ENCODE results near the gene PCNX1.
"Not testable (repeated sequence)": the region's sequence is repeated elsewhere in the genome, so short reads cannot be mapped to it uniquely, and the experiment has no call there.

The PCNX1 gene

DNA sequence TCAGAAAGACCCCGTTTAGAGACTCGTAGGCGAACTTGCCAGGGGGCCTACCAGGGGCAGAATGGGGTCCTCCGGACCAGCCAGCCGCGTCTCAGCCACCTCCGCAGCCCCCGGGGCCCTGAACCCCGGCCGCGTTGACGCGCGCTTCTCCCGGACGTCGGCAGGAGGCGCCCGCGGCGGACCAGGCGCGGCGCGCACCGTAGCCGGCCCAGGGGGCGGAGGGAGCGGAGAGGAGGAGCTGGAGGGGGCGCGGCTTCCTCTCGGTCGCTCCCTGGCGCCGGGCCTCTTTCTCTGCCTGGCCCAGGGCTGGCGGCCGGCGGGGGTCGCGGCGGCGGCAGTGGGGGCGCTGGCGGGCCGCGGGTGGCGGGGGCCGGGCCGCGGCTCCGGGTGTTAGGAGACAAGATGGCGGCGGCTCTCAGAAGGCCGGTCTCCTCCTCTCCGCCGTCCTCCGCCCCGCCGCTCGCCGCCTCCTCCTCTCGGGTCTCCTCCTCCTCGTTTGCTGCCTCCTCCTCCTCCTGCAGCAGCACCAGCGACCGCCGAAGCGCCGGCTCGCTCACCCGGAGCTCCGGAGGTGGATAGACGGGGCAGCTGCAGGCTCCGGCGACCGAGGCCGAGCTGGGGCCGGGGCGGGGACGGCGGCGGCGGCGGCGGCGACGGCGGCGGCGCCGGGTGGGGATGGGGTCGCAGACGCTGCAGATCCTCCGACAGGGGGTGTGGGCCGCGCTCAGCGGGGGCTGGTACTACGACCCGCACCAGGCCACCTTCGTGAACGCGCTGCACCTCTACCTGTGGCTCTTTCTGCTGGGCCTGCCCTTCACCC lies at the start of gene PCNX1:
TSS of gene PCNX1 (plus strand) at position 284 of the 820 bp plus-strand sequence. CDS start at position 676, 392 bp downstream.
- peak; percentile 76 to 82 for DNase-seq (ENCODE audit: low read depth in 2 of 2)

DNA sequence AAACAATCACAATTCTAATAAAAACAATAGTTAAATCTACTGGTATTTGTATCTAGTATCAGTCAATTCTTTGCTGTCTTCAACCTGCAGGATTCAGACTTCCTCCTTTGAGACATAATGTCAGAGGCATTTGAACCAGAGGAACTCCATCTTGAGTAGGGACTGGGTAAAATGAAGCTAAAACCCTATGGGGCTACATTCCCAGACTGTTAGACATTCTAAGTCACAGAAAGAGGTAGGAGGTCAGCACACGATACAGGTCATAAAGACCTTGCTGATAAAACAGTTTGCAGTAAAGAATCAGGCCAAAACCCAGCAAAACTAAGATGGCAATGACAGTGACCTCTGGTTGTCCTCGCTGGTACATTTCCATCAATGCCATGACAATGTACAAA lies 49.8 kb upstream of the PCNX1 start:
- no peak for DNase-seq (ENCODE audit: low read depth in 2 of 2)

DNA sequence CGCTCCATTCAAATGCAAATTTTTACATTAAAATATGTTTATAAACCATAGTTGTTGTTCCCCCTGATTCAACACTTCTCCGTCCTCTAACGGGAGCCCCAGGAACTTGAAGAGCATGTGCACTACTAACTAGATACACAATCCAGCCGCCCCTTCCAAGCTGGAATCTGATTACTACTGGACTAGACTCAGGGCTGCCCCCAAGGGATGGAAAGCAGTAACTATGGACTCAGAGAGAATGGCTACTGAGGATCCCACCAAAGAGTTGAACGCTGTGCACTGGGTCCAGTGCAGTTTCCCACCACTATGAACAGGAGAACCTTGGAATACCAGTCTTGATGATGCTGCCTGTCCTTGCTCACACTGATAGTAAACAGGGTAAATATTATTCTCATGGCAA lies 48.6 kb upstream of the PCNX1 start:
- no peak for DNase-seq (ENCODE audit: low read depth in 2 of 2)

DNA sequence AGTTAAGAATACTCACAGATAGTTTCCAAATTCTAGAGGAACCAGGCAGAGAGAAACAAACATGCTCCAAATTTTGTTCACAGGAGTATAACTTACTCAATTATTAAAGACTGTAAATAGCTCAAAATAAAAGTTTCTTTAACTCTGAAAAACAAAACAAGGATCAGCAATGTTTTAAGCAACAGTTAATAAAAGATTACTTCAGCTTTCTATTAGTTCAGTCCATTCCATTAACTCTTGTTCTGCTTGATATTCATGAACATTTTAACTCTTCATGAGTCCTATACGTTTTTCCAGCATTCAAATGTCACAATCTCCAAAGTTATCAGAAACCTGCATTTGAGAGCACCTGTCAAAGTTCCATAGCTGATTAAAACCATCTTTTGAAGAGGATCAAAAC lies 40.3 kb upstream of the PCNX1 start:
- DNase-seq (ENCODE audit: low read depth in 2 of 2), result not testable (repeated sequence)

DNA sequence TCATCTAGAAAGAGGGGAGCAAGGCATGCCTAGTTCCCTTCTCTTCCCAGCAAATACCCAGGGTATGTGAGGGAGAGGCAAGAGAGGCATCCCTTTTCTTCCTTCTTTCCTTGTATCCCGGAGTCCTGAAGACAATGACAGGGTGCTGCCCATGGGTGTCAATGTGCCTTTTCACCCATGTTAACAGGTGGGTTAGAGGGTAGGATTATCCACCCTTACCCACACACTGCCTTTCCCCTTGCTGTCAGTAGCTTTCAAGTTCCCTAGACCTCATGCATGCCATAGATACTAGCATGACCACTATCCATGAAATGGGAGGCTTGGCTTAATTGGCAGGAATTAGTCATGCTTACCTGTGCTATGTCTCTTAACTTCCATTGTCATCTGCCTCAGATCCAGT lies 36.3 kb upstream of the PCNX1 start:
- DNase-seq (ENCODE audit: low read depth in 2 of 2), result no peak

- no peak for DNase-seq (ENCODE audit: low read depth in 2 of 2)
Observed at GRCh38 chr14:70871863-70872677, 35.2 kb upstream of the PCNX1 start.

GRCh38 chr14:70872678-70873020 lies 34.6 kb upstream of the PCNX1 start:
- no peak for DNase-seq (ENCODE audit: low read depth in 2 of 2)

DNA sequence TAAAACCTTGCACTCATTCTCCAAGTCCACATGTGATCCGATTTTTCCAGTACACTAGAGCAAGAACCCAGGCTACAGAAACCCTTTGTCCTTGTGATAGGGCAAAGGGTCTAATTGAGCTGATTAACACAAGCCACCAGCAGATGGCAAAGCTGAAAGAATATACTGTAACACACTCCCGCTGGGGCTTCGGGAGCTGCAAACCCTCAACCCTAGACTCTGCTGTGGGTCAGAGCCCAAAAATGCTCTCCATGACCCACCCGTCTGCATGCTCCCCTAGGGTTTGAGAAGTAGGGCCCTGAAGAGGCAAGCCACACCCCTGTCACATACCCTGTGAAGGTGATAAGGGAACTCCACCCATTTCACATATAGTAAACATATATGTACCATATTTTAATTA lies 33.6 kb upstream of the PCNX1 start:
- no peak for DNase-seq (ENCODE audit: low read depth in 2 of 2)

- DNase-seq (ENCODE audit: low read depth in 2 of 2), result not testable (repeated sequence)
Observed at GRCh38 chr14:70875811-70876460, 31.3 kb upstream of the PCNX1 start.

DNA sequence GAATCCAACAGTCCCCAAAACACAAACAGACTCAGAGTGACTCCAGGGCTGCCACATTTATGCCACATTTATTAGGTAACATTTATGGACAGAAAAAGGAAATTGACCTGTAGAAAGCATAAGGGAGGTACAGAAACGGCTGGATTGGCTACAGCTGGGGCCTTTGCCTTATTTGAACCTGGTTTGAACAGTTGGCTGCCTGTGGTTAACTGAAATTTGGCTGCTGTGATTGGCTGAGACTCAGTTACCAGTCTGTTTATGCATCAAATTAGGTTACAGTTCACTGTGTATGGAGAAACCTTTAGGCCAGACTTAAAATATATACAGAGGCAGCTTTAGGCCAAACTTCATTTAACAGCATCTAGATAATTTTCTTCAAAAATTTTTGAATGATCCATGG lies 27.8 kb upstream of the PCNX1 start:
- DNase-seq (ENCODE audit: low read depth in 2 of 2), result no peak

DNA sequence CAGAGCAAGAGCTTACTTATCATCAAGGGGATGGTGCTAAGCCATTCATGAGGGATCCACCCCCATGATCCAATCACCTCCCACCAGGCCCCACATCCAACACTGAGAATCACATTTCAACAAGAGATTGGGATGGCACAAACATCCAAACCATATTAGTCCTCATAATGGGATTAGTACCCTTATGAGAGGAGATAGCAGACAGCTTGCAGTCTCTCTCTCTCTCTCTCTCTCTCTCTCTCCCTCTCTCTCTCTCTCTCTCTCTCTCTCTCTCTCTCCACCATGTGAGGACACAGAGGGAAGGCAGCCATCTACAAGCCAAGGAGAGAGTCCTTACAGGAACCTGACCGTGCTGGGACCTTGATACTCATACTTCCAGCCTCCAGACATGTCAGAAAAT lies 26.4 kb upstream of the PCNX1 start:
- not testable (repeated sequence) for DNase-seq (ENCODE audit: low read depth in 2 of 2)

DNA sequence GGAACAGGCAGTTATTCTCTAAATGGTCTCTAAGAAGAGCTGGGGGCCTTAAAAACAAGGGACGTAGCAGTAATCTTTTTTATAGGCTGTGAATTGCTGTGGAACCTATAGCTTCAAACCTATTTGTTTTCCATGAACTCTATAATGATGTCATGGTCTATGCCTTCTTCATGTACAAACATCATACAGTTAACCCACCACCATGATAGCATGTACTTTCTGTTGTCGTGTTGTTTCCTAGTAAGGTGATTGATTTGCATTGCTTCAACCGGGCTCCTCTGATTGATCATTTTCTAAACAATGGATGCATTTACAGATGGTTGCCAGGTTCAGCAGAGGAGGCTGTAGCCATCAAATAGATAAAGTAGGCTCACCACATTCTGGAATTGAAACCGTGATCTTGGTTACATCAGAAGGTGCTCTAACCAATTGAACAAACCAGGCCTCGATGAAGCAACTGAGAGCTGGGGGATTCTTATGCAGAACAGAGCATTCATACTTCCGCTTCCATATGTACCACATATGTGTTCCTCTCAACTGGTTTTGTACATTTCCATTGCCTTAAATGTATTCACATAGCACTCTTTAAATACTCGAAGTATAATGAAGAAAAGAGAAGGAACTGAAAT lies 25.6 kb upstream of the PCNX1 start:
- no peak for DNase-seq (ENCODE audit: low read depth in 2 of 2)

DNA sequence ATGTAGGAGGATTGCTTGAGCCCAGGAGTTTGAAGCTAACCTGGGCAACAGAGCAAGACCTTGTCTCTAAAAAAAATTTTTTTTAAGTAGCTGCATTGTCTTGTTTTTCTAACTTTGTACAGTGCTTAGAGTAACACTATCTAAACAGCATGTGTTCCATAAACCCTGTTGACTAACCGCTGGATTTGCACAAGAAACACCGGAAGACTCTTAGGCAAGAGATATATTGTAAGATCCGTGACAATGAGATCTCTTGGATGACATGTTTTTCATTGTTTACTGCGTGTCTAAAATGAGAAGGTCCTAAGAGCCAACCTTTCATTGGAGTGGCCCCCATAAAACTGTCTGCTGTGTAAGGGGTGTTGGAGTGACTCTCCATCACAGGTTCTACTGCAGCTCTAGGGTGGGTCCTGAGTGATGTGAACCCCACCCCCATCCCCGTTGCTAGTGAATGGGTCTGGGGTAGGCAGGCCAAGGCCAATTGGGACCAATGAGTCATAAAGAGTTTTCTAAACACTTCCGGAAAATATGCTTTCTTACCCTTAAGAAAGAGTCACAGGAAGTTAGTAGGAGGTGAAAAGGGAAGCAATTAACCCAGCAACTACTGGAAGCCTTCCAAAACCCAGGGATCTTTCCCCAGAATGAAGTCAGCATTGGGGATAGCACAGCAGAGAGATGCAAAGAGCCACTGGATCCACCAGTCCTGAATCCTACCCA lies 24.3 kb upstream of the PCNX1 start:
- no peak for DNase-seq (ENCODE audit: low read depth in 2 of 2)

DNA sequence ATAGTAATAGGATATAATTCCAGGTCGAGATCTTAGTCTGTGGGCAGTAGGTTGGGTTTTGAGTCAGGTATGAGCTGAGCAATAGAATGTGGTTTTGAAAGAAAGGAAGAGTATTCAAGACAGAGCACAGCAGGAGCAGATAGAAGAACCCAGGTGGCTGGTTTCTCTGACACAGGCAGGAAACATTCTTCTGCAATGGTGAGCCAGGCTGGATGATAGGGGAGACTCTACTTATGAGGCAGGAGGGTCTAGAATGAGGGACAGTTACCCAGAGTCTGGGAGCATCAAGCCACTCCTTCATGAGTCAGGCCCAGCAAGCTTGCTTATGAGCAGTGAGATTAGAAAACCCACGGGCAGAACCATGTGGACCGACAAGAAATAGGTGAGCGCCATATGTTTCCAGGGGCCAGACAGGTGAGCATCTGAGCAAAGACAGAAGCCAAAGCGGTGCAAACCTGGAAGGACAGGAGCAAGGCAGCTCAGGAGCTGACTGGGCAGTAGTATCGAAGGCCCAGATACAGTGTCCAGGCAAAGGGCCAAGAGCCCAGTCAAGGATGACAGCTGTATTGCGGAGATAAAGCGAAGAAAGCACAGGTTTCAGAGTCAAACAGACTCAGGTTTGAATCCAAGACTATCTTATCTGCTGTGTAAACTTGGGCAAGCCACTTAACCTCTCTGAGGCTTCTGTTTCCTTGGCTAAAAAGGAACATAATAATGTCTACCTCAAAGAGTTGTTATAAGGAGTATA lies 22.5 kb upstream of the PCNX1 start:
- no peak for DNase-seq (ENCODE audit: low read depth in 2 of 2)

DNA sequence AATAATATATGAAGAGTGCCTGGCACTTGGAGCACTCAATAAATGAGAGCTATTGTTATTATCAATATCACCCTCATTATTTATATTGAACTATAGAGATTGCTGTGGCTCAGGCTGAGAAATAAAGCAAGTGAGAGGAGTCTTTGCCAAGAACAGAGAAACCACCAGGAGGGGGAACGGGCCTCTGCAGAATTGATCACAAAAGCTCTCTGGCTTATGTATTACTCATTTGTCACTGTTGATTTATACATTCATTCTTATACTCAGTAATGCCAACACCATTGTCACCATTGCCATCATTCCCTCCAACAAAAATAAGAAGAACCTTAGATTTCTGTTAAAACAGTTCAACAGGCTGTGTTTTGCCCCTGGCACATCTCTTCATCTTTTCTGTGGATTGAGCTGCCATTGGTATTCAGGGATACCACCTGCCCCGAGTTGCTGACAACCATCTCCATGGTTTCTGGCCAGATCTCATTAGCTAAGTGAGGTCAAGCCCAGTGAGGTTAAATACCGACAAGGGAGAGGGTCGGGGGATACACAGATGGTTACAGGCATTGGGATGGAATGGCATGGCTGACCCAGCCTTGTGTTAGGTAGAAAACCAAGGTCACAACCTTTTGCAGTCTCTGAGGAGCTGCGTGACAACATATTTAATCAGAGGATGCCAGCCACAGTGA lies 21.8 kb upstream of the PCNX1 start:
- DNase-seq (ENCODE audit: low read depth in 2 of 2), result no peak

DNA sequence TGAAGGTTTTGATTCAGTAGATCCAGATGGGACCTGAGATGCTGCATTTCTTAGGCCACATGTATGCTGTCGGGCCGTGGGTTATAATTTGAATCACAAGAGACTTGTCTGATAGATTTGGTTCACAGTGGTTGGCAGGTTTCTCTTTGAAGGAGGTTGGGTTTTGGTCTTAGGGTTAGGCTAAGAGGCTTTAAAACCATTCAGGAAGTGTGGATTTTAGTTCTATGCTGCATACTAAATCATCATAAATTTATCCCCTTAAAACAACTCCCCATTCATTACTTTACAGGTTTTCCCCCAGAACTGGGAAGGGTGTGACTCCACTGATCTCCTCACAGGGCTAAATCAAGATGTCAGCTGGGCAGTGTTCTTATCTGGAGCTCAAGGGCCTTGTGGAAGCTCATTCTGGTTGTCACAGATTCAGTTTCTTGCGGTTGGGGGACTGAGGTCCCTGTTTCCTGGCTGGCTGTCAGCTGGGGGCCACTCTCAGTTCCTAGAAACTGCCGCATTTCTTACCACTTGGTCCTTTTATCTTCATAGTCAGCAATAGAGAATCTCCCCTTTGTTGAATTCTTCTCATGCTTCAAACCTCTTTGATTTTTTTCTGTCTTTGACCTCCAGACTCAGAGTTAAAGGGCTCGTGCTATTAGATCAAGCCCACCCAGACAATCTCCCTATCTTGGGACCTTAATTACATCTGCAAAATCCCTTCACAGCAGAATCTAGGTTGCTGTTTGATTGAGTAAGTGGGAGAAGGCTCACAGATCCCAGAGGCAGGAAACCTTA lies 20.6 kb upstream of the PCNX1 start:
- no peak for DNase-seq (ENCODE audit: low read depth in 2 of 2)

DNA sequence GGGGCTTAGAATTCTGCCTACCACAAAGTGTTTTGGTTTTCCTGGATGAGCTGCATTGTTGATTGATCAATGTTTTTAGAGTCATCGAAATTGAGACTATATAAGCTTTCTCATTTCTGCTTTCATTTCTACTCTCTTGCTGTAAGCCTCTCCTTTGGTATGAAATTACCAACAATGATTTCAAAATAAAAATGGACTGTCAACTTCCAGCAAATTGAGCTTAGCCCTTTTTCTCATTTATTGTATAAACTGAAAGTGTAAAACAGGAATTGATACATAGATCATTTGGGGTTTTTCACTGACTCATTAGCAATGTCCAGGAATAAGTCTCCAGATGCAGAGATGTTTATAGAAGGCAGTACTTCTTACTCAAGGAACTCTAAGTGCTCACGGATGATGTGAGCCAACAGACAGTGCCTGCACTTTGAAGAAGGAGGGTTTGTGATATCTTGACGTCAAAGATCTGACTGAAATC lies 20.0 kb upstream of the PCNX1 start:
- DNase-seq (ENCODE audit: low read depth in 2 of 2), result no peak

- no peak for DNase-seq (ENCODE audit: low read depth in 2 of 2)
Observed at GRCh38 chr14:70887737-70888499, 19.3 kb upstream of the PCNX1 start.

Measured in stimulated activated CD8-positive, alpha-beta memory T cell treated with anti-CD3 and anti-CD28 coated beads, Interleukin-2, amount 100 ng/mL, for 1 hour (primary cell).